NT2/D1 (cell line): Measurements from ENCODE around the gene QPRT.

ENCODE experiments used
- SUZ12 ChIP-seq: IDR thresholded peaks from 2 replicates; pipeline ENCODE4 v1.6.1; 2011; ENCODE audit not compliant: insufficient read length, insufficient read depth; ENCODE audit errors: extremely low read depth
- YY1 ChIP-seq: IDR thresholded peaks from 2 replicates; pipeline ENCODE4 v1.6.1; 2011; ENCODE audit not compliant: insufficient read length, insufficient read depth
- ZNF274 ChIP-seq: IDR thresholded peaks from 2 replicates; pipeline ENCODE4 v1.6.1; 2011; ENCODE audit warnings: mild to moderate bottlenecking, low read depth, low read length

- TF ChIP-seq ZNF274 (no peak), SUZ12 (no peak), YY1 (no peak)
Measured at GRCh38 chr16:29656688-29657523, 22.1 kb upstream of the QPRT start.
